GM19043 (cell line): ENCODE measurements around the gene PLXDC2.
"Not testable (repeated sequence)": the region's sequence is repeated elsewhere in the genome, so short reads cannot be mapped to it uniquely, and the experiment has no call there.

Experiments used
- ATAC-seq: cut with Tn5 transposase; IDR thresholded peaks from one replicate; pipeline ENCODE4 v1.9.1; 2021; ENCODE audit warnings: low read depth; ENCODE audit not compliant: unreplicated experiment

PLXDC2 gene

GRCh38 chr10:19967981-19968380, 151.7 kb downstream of the PLXDC2 start:
- ATAC-seq: no peak

- ATAC-seq: no peak
Observed at GRCh38 chr10:19968745-19969144, 152.5 kb downstream of the PLXDC2 start.

GRCh38 chr10:19970256-19970655, 154.0 kb downstream of the PLXDC2 start:
- no peak for ATAC-seq

GRCh38 chr10:19970717-19971116, 154.5 kb downstream of the PLXDC2 start:
- ATAC-seq: no peak

GRCh38 chr10:19971343-19972052, 155.3 kb downstream of the PLXDC2 start:
- ATAC-seq: no peak

GRCh38 chr10:19974138-19974537, 157.9 kb downstream of the PLXDC2 start:
- no peak for ATAC-seq

GRCh38 chr10:19974554-19974953, 158.3 kb downstream of the PLXDC2 start:
- ATAC-seq: no peak

- no peak for ATAC-seq
Observed at GRCh38 chr10:19977097-19977521, 160.9 kb downstream of the PLXDC2 start.

- ATAC-seq: no peak
Observed at GRCh38 chr10:19979628-19980027, 163.4 kb downstream of the PLXDC2 start.

- no peak for ATAC-seq
Observed at GRCh38 chr10:19983880-19984565, 167.8 kb downstream of the PLXDC2 start.

- no peak for ATAC-seq
Observed at GRCh38 chr10:19985745-19986144, 169.5 kb downstream of the PLXDC2 start.

GRCh38 chr10:19986591-19986990, 170.4 kb downstream of the PLXDC2 start:
- no peak for ATAC-seq

- ATAC-seq: no peak
Observed at GRCh38 chr10:19987931-19988330, 171.7 kb downstream of the PLXDC2 start.

- peak; percentile 65 for ATAC-seq
Observed at GRCh38 chr10:19993714-19994315, 177.6 kb downstream of the PLXDC2 start.

GRCh38 chr10:19998482-19998881, 182.2 kb downstream of the PLXDC2 start:
- ATAC-seq: no peak

- ATAC-seq: no peak
Observed at GRCh38 chr10:19999431-19999830, 183.2 kb downstream of the PLXDC2 start.

- not testable (repeated sequence) for ATAC-seq
Observed at GRCh38 chr10:20002026-20002425, 185.8 kb downstream of the PLXDC2 start.

- no peak for ATAC-seq
Observed at GRCh38 chr10:20002657-20003056, 186.4 kb downstream of the PLXDC2 start.

GRCh38 chr10:20004087-20004523, 187.9 kb downstream of the PLXDC2 start:
- ATAC-seq: peak; percentile 42

GRCh38 chr10:20005638-20006037, 189.4 kb downstream of the PLXDC2 start:
- no peak for ATAC-seq

GRCh38 chr10:20006169-20006870, 190.1 kb downstream of the PLXDC2 start:
- ATAC-seq: no peak
